ENCODE data around the gene COL15A1.

DNA sequence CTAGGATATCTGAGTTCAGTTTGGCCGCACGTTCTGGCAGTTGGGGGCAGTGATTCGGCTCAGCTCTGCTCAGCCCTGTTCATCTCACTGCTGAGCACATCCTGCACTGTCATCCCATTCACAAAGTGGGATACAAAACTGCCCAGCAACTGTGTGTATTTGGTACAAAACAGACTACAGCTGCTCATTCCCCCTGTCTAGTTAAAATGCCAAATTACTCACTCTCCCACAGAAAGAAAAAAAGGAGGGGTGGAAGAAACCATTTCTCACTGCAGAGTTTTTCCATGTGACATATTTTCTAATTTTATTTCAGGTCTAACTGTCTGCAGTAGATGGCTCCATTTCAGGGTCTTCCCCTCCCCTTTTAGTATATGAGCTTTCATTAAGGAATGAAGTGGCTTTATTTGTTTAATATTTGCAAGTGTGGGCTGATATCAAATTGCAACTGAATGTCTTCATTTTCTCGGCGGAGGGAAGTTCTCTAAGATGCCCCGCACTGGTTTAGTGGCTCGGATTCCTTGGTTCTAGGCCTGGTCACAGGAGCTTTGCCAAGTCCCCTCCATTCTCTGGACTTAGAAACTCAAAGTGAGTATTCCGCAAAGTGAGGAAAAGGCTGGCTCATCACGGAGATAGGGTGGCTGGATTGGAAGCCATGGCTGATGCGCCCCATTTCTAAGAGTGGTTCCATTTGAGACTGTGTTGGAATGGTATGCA is 14.7 kb downstream of the COL15A1 start:
- TF ChIP-seq, protein P1, sequence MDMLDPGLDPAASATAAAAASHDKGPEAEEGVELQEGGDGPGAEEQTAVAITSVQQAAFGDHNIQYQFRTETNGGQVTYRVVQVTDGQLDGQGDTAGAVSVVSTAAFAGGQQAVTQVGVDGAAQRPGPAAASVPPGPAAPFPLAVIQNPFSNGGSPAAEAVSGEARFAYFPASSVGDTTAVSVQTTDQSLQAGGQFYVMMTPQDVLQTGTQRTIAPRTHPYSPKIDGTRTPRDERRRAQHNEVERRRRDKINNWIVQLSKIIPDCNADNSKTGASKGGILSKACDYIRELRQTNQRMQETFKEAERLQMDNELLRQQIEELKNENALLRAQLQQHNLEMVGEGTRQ (IDR thresholded peaks at IDR 0.05; ENCODE audit: low read depth, low read length) = no peak
- TF ChIP-seq, protein P1 (CRISPR knock-in tag; IDR thresholded peaks at IDR 0.05; ENCODE audit: borderline replicate concordance) = no peak
- TF ChIP-seq ZNF33A (CRISPR knock-in tag; IDR thresholded peaks at IDR 0.05; ENCODE audit: borderline replicate concordance) (no peak), ZHX2 (IDR thresholded peaks at IDR 0.05; ENCODE audit: low read depth) (no peak), ZHX2 (CRISPR knock-in tag; IDR thresholded peaks at IDR 0.05; ENCODE audit: borderline replicate concordance) (no peak), ZNF749 (CRISPR knock-in tag; IDR thresholded peaks at IDR 0.05; ENCODE audit: borderline replicate concordance) (no peak), FOXM1 (CRISPR knock-in tag; IDR thresholded peaks at IDR 0.05) (no peak), ZNF670 (CRISPR knock-in tag; IDR thresholded peaks at IDR 0.05; ENCODE audit: borderline replicate concordance) (no peak), EP300 (IDR thresholded peaks at IDR 0.05; ENCODE audit: low read depth in 2 of 2, low read length in 2 of 2) (no peak), EP300 (CRISPR knock-in tag; IDR thresholded peaks at IDR 0.05; ENCODE audit: borderline replicate concordance) (no peak), FOSL1 (CRISPR knock-in tag; IDR thresholded peaks at IDR 0.05; ENCODE audit: borderline replicate concordance) (no peak), GABPA (IDR thresholded peaks at IDR 0.05; ENCODE audit: low read depth, low read length) (no peak), GABPA (CRISPR knock-in tag; IDR thresholded peaks at IDR 0.05; ENCODE audit: low read depth) (no peak), NFIC (IDR thresholded peaks at IDR 0.05; ENCODE audit: low read length) (no peak), KDM5A (IDR thresholded peaks at IDR 0.05; ENCODE audit: borderline replicate concordance, low read length) (no peak)
- TF ChIP-seq, protein P2, sequence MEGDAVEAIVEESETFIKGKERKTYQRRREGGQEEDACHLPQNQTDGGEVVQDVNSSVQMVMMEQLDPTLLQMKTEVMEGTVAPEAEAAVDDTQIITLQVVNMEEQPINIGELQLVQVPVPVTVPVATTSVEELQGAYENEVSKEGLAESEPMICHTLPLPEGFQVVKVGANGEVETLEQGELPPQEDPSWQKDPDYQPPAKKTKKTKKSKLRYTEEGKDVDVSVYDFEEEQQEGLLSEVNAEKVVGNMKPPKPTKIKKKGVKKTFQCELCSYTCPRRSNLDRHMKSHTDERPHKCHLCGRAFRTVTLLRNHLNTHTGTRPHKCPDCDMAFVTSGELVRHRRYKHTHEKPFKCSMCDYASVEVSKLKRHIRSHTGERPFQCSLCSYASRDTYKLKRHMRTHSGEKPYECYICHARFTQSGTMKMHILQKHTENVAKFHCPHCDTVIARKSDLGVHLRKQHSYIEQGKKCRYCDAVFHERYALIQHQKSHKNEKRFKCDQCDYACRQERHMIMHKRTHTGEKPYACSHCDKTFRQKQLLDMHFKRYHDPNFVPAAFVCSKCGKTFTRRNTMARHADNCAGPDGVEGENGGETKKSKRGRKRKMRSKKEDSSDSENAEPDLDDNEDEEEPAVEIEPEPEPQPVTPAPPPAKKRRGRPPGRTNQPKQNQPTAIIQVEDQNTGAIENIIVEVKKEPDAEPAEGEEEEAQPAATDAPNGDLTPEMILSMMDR (CRISPR knock-in tag; IDR thresholded peaks at IDR 0.05) = no peak
- TF ChIP-seq, protein P3, sequence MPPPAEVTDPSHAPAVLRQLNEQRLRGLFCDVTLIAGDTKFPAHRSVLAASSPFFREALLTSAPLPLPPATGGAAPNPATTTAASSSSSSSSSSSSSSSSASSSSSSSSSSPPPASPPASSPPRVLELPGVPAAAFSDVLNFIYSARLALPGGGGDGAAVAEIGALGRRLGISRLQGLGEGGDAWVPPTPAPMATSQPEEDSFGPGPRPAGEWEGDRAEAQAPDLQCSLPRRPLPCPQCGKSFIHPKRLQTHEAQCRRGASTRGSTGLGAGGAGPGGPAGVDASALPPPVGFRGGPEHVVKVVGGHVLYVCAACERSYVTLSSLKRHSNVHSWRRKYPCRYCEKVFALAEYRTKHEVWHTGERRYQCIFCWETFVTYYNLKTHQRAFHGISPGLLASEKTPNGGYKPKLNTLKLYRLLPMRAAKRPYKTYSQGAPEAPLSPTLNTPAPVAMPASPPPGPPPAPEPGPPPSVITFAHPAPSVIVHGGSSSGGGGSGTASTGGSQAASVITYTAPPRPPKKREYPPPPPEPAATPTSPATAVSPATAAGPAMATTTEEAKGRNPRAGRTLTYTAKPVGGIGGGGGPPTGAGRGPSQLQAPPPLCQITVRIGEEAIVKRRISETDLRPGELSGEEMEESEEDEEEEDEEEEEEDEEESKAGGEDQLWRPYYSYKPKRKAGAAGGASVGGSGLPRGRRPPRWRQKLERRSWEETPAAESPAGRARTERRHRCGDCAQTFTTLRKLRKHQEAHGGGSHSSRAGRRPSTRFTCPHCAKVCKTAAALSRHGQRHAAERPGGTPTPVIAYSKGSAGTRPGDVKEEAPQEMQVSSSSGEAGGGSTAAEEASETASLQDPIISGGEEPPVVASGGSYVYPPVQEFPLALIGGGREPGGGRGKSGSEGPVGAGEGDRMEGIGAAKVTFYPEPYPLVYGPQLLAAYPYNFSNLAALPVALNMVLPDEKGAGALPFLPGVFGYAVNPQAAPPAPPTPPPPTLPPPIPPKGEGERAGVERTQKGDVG (CRISPR knock-in tag; IDR thresholded peaks at IDR 0.05; ENCODE audit: borderline replicate concordance) = no peak
